Stimulated activated CD4-positive, alpha-beta T cell treated with anti-CD3 and anti-CD28 coated beads, Interleukin-4, amount 100 ng/mL, for 24 hours (primary cell): ENCODE measurements around the gene HTR2B.
"Not testable (repeated sequence)": the region's sequence is repeated elsewhere in the genome, so short reads cannot be mapped to it uniquely, and the experiment has no call there.

Experiments
- DNase-seq: peaks from one replicate; pipeline ENCODE4 v3.0.0-alpha.2; 2020

HTR2B gene

GRCh38 chr2:231132129-231132528, 7.3 kb upstream of the HTR2B start:
- DNase-seq, result no peak

- DNase-seq, result no peak
Measured at GRCh38 chr2:231130336-231131056, 5.7 kb upstream of the HTR2B start.

- DNase-seq, result no peak
Measured at GRCh38 chr2:231129216-231129615, 4.4 kb upstream of the HTR2B start.

- no peak for DNase-seq
Measured at GRCh38 chr2:231128541-231128940, 3.7 kb upstream of the HTR2B start.

- DNase-seq, result no peak
Measured at GRCh38 chr2:231127936-231128335, 3.1 kb upstream of the HTR2B start.

- DNase-seq, result no peak
Measured at GRCh38 chr2:231127480-231127879, 2.6 kb upstream of the HTR2B start.

GRCh38 chr2:231126123-231126522, 1.3 kb upstream of the HTR2B start:
- DNase-seq, result no peak

GRCh38 chr2:231123362-231123898, 1.4 kb downstream of the HTR2B start:
- no peak for DNase-seq

- no peak for DNase-seq
Measured at GRCh38 chr2:231118614-231118942, 6.3 kb downstream of the HTR2B start.

- no peak for DNase-seq
Measured at GRCh38 chr2:231117922-231118613, 6.8 kb downstream of the HTR2B start.

- no peak for DNase-seq
Measured at GRCh38 chr2:231117148-231117547, 7.7 kb downstream of the HTR2B start.

GRCh38 chr2:231115651-231116050, 9.2 kb downstream of the HTR2B start:
- DNase-seq, result no peak

GRCh38 chr2:231113489-231113888, 11.4 kb downstream of the HTR2B start:
- DNase-seq, result no peak

GRCh38 chr2:231111987-231112386, 12.9 kb downstream of the HTR2B start:
- no peak for DNase-seq

GRCh38 chr2:231110551-231110950, 14.3 kb downstream of the HTR2B start:
- no peak for DNase-seq

GRCh38 chr2:231104115-231104713, 20.6 kb downstream of the HTR2B start:
- DNase-seq, result peak; percentile 47

- no peak for DNase-seq
Measured at GRCh38 chr2:231102772-231103171, 22.1 kb downstream of the HTR2B start.

GRCh38 chr2:231100990-231101389, 23.9 kb downstream of the HTR2B start:
- DNase-seq, result no peak

GRCh38 chr2:231100321-231100720, 24.5 kb downstream of the HTR2B start:
- DNase-seq, result not testable (repeated sequence)

- DNase-seq, result no peak
Measured at GRCh38 chr2:231099918-231100317, 24.9 kb downstream of the HTR2B start.

- DNase-seq, result no peak
Measured at GRCh38 chr2:231094736-231095346, 30.0 kb downstream of the HTR2B start.

- no peak for DNase-seq
Measured at GRCh38 chr2:231093933-231094332, 30.9 kb downstream of the HTR2B start.

GRCh38 chr2:231088754-231089153, 36.1 kb downstream of the HTR2B start:
- no peak for DNase-seq

GRCh38 chr2:231084565-231084964, 40.3 kb downstream of the HTR2B start:
- no peak for DNase-seq
